Osteocyte (in vitro differentiated cells): Measurements from ENCODE around the gene PRCD. TPM values are rescaled to one million over a fixed set of nuclear protein-coding genes. Genes with fewer than 3 reads are reported as not detected.

Experiments used
- DNase-seq: peaks from one replicate; pipeline ENCODE4 v3.0.0; 2021; ENCODE audit warnings: mixed read lengths; ENCODE audit not compliant: unreplicated experiment; ENCODE audit errors: extremely low spot score
- H3K27ac Mint-ChIP-seq: one replicate; pipeline ENCODE4 v1.8.0; 2021; ENCODE audit warnings: mild to moderate bottlenecking, mixed read lengths; ENCODE audit not compliant: unreplicated experiment
- H3K27me3 Mint-ChIP-seq: one replicate; pipeline ENCODE4 v1.8.0; 2021; ENCODE audit warnings: mixed read lengths; ENCODE audit not compliant: unreplicated experiment
- H3K36me3 Mint-ChIP-seq: one replicate; pipeline ENCODE4 v1.8.0; 2021; ENCODE audit warnings: mixed read lengths; ENCODE audit not compliant: unreplicated experiment
- H3K4me1 Mint-ChIP-seq: one replicate; pipeline ENCODE4 v1.8.0; 2021; ENCODE audit warnings: mixed read lengths; ENCODE audit not compliant: unreplicated experiment
- H3K4me3 Mint-ChIP-seq: one replicate; pipeline ENCODE4 v1.8.0; 2021; ENCODE audit warnings: mild to moderate bottlenecking, moderate library complexity, mixed read lengths; ENCODE audit not compliant: unreplicated experiment
- H3K9me3 Mint-ChIP-seq: one replicate; pipeline ENCODE4 v1.8.0; 2021; ENCODE audit warnings: mixed read lengths; ENCODE audit not compliant: unreplicated experiment
- total RNA-seq: library from RNA; stranded (reverse); gene quantifications from 2 replicates; pipeline ENCODE4 v1.2.1, GENCODE V29; 2021
- TF ChIP-seq, protein P1 (sequence below): fragments of 200-600 bp; sonication (generic); IDR thresholded peaks from 2 replicates; pipeline ENCODE4 v1.5.0; 2021; ENCODE audit warnings: antibody characterized with exemption, mild to moderate bottlenecking, moderate library complexity

Gene PRCD
- total RNA-seq, 1 donor from 2014 or later, result 1.3 TPM

DNA sequence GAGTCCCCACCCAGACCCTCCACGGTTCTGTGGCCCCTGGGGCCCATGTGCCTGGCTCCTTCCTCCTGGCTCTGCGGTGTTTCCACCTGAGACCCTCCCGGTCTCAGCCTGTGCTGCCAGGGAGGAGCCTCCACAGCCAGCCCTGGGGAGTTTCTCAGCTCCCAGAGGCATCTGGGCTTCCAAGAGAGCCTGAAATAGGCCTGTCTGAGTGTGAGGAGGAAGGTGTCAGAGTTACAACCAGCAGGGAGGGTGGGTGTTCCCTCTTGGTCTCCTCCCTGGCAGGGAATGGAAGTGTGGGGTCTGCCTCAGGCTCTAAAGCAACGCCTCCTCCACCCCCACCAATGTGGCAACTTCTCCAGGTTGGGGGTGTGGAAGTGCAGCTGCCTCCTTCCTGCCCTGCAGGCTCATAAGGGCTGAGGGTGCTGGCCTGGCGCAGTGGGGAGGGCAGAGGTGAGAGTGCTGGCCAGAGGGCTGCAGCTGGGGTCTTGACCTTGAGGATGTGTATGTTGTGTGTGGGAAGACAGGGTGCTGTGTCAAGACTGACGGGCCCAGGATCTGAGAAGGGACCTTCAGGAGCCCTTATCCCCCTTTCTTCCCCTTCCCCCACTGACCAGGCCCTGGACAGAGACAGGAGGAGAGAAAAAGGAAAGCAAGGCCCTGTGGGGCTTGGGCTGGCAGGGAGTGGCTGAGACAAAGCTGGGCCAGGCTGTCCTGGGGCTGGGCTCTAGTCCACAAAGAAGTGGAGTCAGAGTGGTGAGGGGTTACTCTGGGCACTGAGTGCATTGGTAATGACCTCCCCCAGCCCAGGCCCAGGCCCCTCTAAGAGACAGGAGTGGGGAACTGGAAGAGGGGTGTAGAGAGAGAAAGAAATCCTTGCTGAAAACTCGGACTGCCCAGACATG lies 4.8 kb upstream of the PRCD start:
- Mint-ChIP-seq H3K27ac (peak overlapping the region; percentile 56), H3K27me3 (no peaks in the 10 kb centered on the region), H3K9me3 (no peaks in the 10 kb centered on the region), H3K4me1 (peaks cover 43% of the 10 kb centered on the region), H3K36me3 (no peaks in the 10 kb centered on the region), H3K4me3 (peak overlapping the region; percentile 30)
- DNase-seq, result no peak
- TF ChIP-seq, protein P1, sequence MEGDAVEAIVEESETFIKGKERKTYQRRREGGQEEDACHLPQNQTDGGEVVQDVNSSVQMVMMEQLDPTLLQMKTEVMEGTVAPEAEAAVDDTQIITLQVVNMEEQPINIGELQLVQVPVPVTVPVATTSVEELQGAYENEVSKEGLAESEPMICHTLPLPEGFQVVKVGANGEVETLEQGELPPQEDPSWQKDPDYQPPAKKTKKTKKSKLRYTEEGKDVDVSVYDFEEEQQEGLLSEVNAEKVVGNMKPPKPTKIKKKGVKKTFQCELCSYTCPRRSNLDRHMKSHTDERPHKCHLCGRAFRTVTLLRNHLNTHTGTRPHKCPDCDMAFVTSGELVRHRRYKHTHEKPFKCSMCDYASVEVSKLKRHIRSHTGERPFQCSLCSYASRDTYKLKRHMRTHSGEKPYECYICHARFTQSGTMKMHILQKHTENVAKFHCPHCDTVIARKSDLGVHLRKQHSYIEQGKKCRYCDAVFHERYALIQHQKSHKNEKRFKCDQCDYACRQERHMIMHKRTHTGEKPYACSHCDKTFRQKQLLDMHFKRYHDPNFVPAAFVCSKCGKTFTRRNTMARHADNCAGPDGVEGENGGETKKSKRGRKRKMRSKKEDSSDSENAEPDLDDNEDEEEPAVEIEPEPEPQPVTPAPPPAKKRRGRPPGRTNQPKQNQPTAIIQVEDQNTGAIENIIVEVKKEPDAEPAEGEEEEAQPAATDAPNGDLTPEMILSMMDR, result no peak

DNA sequence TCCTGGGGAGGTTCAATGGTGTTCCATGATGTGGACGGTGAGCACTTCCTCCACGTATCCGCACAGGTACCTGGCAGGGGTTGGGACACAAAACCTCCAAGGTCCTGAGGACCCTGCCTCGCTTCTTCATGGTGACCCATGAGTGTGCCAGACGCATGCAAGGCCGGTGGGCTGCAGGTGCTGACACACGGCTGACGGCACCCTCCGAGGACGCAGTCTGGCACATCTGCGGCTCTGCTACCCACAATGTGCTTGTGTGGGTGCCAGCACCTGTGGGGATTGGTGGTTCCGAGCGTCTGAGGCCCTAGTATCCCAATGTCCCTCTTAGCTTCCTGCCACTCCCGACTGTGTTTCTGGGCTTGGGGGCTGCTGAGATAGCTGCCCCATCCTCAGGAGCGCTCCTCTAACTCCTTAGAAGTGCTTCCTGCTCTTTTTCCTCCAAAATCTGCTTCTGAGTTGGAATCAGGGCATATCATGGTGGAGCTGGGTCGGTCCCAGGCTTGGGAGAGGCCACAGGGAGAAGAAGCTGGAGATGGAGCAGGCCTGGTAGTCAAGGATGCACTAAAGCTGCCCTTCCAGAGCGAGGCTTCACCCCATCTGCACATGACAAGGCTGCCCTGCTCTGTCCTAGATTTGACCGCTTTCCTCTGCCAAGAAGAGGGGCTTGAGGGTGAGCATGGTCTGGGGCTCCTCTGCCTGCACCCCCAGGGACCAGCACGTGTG lies 3.9 kb upstream of the PRCD start:
- no peak for DNase-seq
- Mint-ChIP-seq H3K27ac (no peak overlapping the region), H3K27me3 (no peaks in the 10 kb centered on the region), H3K36me3 (no peaks in the 10 kb centered on the region), H3K4me3 (no peak overlapping the region), H3K9me3 (no peaks in the 10 kb centered on the region), H3K4me1 (peaks cover 43% of the 10 kb centered on the region)
- TF ChIP-seq, protein P1, result no peak

DNA sequence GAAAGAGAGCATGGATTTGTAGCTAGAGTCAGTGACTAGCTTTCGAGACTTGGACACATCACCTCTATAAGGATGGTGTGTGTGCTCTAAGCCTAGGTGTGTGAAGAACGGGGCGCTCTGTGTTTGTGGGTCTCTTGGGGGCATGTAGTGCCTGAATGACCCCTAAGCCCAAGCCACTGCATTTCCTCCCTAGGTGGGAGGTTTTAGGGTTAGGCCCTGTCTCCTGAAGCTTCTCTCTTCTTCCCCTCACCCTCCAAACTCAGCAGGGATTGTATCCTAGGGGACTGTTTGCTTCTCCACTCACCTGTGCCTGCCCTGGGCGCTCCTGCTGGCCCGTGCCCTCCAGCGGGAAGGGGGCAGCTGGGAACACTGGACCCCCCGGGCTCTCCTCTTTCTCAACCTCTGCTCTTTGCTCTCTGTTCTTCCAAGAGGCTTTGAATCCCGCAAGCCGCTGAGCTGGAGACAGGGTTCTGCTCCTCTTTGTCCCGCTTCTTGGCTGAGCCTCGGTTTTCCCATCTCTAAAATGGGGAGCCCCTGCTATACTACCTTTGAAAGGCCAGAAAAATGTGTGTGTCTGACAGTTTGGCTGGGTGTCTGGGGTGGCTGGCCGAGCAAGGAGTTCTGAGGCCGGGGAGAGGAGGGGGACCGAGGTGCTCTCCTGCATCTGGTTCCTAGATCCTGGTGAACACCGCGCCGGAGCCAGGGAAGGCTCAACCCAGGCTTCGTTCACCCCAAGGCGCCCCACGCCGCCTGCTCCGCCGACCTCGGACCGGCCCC lies 3.1 kb upstream of the PRCD start:
- no peak for DNase-seq

DNA sequence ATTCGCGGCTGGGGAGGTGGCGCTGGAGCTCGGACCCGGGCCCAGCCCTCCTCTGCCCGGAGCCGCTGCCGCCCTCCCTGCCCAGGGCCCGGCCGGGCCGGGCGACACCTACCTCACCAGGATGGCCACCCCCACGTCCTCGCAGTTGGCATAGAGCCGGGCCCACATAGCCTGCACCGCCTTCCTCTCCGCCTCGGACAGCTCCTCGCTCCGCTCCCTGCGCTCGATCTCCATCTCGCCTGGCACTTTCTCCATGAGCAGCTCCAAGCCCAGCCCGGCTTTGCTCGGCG lies 2.6 kb upstream of the PRCD start:
- TF ChIP-seq, protein P1, result no peak
- no peak overlapping the region for H3K27ac Mint-ChIP-seq
- H3K4me3 Mint-ChIP-seq, result no peak overlapping the region
- H3K4me1 Mint-ChIP-seq, result peaks cover 38% of the 10 kb centered on the region
- no peaks in the 10 kb centered on the region for H3K9me3 Mint-ChIP-seq
- no peaks in the 10 kb centered on the region for H3K27me3 Mint-ChIP-seq
- no peak for DNase-seq
- no peaks in the 10 kb centered on the region for H3K36me3 Mint-ChIP-seq

More for the DNA sequence above, 3.1 kb upstream of the PRCD start:
- Mint-ChIP-seq H3K4me3 (peak overlapping the region; percentile 42), H3K36me3 (no peaks in the 10 kb centered on the region), H3K27me3 (no peaks in the 10 kb centered on the region), H3K27ac (no peak overlapping the region), H3K9me3 (no peaks in the 10 kb centered on the region), H3K4me1 (peaks cover 43% of the 10 kb centered on the region)
- TF ChIP-seq, protein P1, result no peak
